ENCODE results near the gene TIRAP. TPM values are rescaled to one million over a fixed set of nuclear protein-coding genes. Genes with fewer than 3 reads are reported as not detected.

Gene TIRAP
- total RNA-seq, 4 donors from 2014 or later, result 9.2 to 13.1 (median 10.1) TPM

DNA sequence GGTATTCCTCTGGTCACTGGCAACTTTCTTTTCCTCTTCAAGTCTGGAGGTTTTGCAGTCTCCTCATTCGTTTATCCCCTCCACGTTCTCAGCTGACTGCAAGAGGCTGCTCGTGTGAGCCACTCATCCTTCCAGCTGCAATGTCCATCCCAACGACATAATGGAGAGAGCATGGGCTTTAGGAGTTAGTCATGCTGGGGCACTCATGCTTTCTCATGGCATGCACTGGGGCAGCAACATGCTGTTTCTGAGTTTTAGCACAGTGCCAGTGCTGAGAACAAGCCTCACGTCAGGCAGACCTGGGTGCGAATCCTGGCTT is 28.1 kb downstream of the TIRAP start:
- H3K4me1 ChIP-seq, result peaks cover 0 to 3% of the 10 kb centered on the region in 2 donors
- WGBS, 2 donors, result 79 to 86% methylated on average over 6 of the region's 6 CpGs
- no peaks in the 10 kb centered on the region for H3K27me3 ChIP-seq
- no peak for DNase-seq
- no peak overlapping the region for H3K4me3 ChIP-seq (replicated peaks in 1 of 3)
- H3K27ac ChIP-seq, result no peak overlapping the region
- TF ChIP-seq, protein P1, sequence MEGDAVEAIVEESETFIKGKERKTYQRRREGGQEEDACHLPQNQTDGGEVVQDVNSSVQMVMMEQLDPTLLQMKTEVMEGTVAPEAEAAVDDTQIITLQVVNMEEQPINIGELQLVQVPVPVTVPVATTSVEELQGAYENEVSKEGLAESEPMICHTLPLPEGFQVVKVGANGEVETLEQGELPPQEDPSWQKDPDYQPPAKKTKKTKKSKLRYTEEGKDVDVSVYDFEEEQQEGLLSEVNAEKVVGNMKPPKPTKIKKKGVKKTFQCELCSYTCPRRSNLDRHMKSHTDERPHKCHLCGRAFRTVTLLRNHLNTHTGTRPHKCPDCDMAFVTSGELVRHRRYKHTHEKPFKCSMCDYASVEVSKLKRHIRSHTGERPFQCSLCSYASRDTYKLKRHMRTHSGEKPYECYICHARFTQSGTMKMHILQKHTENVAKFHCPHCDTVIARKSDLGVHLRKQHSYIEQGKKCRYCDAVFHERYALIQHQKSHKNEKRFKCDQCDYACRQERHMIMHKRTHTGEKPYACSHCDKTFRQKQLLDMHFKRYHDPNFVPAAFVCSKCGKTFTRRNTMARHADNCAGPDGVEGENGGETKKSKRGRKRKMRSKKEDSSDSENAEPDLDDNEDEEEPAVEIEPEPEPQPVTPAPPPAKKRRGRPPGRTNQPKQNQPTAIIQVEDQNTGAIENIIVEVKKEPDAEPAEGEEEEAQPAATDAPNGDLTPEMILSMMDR (IDR thresholded peaks at IDR 0.05), result no peak
- TF ChIP-seq POLR2A (IDR thresholded peaks at IDR 0.05), result no peak
- H3K36me3 ChIP-seq, result no peaks in the 10 kb centered on the region
- intact Hi-C loops (cut with DNase I), result loop anchor here (5.0 kb wide), 1 partner anchor 166 kb away; no protein-coding TSS in a partner anchor
- H3K9me3 ChIP-seq, result no peaks in the 10 kb centered on the region

DNA sequence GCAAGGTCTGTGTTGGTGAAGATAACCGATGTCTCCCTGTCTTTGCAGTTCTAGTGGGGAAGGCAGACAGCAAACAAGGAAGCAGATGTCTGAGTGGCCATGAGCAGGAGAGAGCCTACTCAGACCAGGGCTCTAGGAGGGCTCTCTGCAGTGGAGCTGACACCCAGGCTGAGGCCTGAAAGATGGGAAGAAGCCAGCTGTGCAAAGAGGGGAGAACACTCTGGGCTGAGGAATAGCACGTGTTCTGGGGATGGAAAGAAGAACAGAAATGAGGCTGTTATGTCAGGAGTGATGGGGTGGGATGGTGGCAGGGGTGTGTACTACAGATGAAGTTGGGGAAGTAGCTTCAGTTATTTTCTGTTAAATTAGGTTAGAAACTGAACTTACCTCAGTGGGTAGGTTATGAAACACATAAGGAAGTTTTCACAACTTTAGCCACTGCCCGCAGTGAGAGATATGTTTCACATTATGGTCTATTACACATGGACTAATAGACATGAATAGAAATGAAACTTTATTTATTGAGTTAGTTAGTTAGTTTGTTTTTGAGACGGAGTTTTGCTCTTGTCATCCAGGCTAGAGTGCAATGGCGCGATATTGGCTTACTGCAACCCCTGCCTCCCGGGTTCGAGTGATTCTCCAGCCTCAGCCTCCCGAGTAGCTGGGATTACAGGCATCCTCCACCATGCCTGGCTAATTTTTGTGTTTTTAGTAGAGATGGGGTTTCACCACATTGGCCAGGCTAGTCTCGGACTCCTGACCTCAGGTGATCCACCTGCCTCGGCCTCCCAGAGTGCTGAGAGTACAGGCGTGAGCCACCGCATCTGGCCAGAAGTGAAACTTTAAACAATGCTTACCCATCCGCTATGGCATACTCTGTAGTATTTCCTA is 28.8 kb downstream of the TIRAP start:
- TF ChIP-seq POLR2A (IDR thresholded peaks at IDR 0.05), result no peak
- TF ChIP-seq, protein P1 (IDR thresholded peaks at IDR 0.05), result no peak
- no peaks in the 10 kb centered on the region for H3K9me3 ChIP-seq
- no peaks in the 10 kb centered on the region for H3K36me3 ChIP-seq
- no peak for DNase-seq
- peaks cover 0 to 3% of the 10 kb centered on the region in 2 donors for H3K4me1 ChIP-seq
- intact Hi-C loops (cut with DNase I), result loop anchor here (5.0 kb wide), 1 partner anchor 166 kb away; no protein-coding TSS in a partner anchor
- no peaks in the 10 kb centered on the region for H3K27me3 ChIP-seq
- WGBS, 2 donors, result 93% methylated on average over 14 of the region's 14 CpGs
- no peak overlapping the region for H3K27ac ChIP-seq
- no peak overlapping the region for H3K4me3 ChIP-seq (replicated peaks in 1 of 3)

DNA sequence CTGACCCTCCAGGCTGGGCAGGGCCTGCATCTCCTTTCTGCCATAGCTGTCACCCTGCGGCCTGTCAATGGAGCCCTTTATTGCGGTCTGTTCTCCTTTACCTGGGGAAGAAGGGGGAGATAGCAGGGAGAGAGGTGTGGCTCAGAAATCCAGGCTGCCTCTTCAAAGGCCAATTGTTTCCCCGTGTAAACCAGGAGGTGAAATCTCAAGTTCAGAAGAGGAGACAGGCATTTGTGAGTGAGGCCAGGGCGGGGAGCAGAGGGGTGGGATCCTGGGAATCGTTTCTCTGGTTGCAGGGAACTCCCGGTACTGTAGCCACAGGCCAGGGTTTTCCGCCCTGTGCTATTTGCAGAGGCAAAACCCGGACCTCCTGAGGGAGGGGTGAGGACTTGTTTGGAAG is 30.1 kb downstream of the TIRAP start:
- intact Hi-C loops (cut with DNase I), result loop anchor here (5.0 kb wide), 1 partner anchor 164 kb away; no protein-coding TSS in a partner anchor
- no peak overlapping the region for H3K27ac ChIP-seq
- peaks cover 0 to 12% of the 10 kb centered on the region in 2 donors for H3K4me1 ChIP-seq
- no peak for DNase-seq
- H3K4me3 ChIP-seq (replicated peaks in 1 of 3), result no peak overlapping the region
- H3K9me3 ChIP-seq, result no peaks in the 10 kb centered on the region
- 69 to 71% methylated on average over 8 of the region's 8 CpGs for WGBS, 2 donors
- no peaks in the 10 kb centered on the region for H3K36me3 ChIP-seq
- no peak for TF ChIP-seq POLR2A (IDR thresholded peaks at IDR 0.05)
- TF ChIP-seq, protein P1 (IDR thresholded peaks at IDR 0.05), result no peak
- no peaks in the 10 kb centered on the region for H3K27me3 ChIP-seq

DNA sequence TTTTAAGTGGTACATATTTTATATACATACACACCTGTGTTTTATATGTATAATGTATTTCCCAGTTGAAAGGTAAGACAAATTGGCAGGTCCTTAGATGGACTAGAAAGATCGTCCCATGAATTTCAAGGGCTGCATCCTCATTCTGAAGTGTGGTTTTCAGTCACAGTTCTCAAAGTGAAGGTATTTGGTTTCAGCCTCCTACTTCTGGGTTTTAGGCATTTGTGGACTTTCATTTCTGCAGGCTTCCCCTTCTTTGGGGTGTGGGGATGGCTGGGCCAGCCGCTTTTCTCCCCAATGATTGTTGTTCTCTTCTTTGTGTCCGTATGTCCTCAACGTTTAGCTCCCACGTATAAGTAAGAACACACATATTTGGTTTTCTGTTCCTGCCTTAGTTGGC is 30.9 kb downstream of the TIRAP start:
- Histone ChIP-seq H3K36me3 (no peaks in the 10 kb centered on the region), H3K4me3 (replicated peaks in 1 of 3) (no peak overlapping the region), H3K27ac (no peak overlapping the region), H3K9me3 (no peaks in the 10 kb centered on the region), H3K4me1 (peaks cover 0 to 20% of the 10 kb centered on the region in 2 donors), H3K27me3 (no peaks in the 10 kb centered on the region)
- DNase-seq, result no peak
- intact Hi-C loops (cut with DNase I), result loop anchor here (5.0 kb wide), 1 partner anchor 163 kb away; no protein-coding TSS in a partner anchor
- TF ChIP-seq POLR2A (IDR thresholded peaks at IDR 0.05), result no peak
- TF ChIP-seq, protein P1 (IDR thresholded peaks at IDR 0.05), result no peak
- 90 to 98% methylated on average over 5 of the region's 5 CpGs for WGBS, 2 donors

DNA sequence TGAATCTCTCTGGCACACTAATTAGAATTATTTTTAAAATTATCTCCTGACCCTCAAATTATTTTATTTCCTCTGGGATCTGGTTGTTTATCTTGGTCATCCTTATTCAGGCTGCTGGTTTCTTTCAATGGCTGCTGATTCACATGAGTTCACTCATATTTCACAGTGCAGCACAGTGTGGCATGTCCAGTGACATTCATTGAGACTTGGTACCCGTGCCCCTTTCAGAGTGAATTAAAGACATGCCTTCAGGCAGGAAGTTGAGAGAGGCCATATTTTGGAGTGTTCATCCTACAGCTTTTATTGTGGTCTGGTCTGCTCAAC is 34.5 kb downstream of the TIRAP start:
- Histone ChIP-seq H3K27me3 (no peaks in the 10 kb centered on the region), H3K4me1 (peaks cover 0 to 24% of the 10 kb centered on the region in 2 donors), H3K36me3 (no peaks in the 10 kb centered on the region), H3K9me3 (no peaks in the 10 kb centered on the region), H3K27ac (peak overlapping the region in 1 of 3 donors; percentile 68), H3K4me3 (replicated peaks in 1 of 3) (no peak overlapping the region)
- 56 to 63% methylated on average over 1 of the region's 1 CpG for WGBS, 2 donors
- TF ChIP-seq POLR2A (IDR thresholded peaks at IDR 0.05), result no peak
- TF ChIP-seq, protein P1 (IDR thresholded peaks at IDR 0.05), result no peak
- intact Hi-C loops (cut with DNase I), result no loop called here
- no peak for DNase-seq
